ENCODE results near the gene SLC25A1. TPM values are rescaled to one million over a fixed set of nuclear protein-coding genes. Genes with fewer than 3 reads are reported as not detected.

Gene SLC25A1
- polyA plus RNA-seq, 4 donors, result 72.3 to 103 (median 77.2) TPM

- DNase-seq (ENCODE audit: low read depth in 4 of 4, low spot score in 3 of 4), result no peak
Measured at GRCh38 chr22:19126309-19127273, 51.9 kb downstream of the SLC25A1 start.

Other genes starting within 250 kb of the SLC25A1 start
- 10 to 100 TPM; 10.1 to 16.3 (median 14.3) TPM for gene PRODH, start 242.4 kb downstream of the SLC25A1 start, polyA plus RNA-seq (ENCODE audit: insufficient read length in 4 of 4)
- 10 to 100 TPM; 71.9 to 94.3 (median 83.6) TPM for gene DGCR2, start 56.3 kb downstream of the SLC25A1 start, polyA plus RNA-seq (ENCODE audit: insufficient read length in 4 of 4)
- gene TSSK2, start 47.4 kb downstream of the SLC25A1 start, polyA plus RNA-seq (ENCODE audit: insufficient read length in 4 of 4), result not detected
- gene ESS2, start 34.1 kb downstream of the SLC25A1 start, polyA plus RNA-seq (ENCODE audit: insufficient read length in 4 of 4), result 10 to 100 TPM; 12.3 to 17.5 (median 15.2) TPM
- gene GSC2, start 28.4 kb downstream of the SLC25A1 start, polyA plus RNA-seq (ENCODE audit: insufficient read length in 4 of 4), result not detected
- gene CLTCL1, start 113.0 kb upstream of the SLC25A1 start, polyA plus RNA-seq (ENCODE audit: insufficient read length in 4 of 4), result 1 to 10 TPM; 3.3 to 5.9 (median 4.8) TPM